Measurements from ENCODE around the gene ROCK2.

The ROCK2 gene

DNA sequence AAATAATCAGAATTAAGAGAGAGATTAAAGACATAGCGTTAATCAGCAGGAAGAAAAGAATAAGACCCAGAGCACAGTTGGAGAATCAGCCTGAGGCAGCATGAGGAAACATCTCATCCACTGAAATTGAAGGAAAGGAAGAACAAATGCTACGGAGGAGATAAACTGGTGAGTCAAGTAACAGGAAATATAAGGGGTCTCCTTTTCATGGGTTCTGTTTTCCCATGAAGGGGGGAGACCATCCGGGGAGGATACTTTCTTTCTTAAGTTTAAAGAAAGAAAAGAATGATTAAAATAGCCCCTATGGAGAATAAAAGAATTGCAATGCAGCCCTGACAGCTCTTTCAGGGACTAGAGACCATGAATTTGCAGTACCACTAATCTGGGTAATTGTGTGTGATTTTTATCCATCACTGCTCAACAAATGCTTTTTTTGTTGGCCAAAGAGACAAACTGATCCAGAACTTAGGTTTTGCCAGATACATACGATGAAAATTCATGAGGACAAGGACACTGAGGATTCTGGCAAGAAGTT lies 17.7 kb downstream of the ROCK2 start:
- no peak for DNase-seq (ENCODE audit: low spot score)
- Histone ChIP-seq H3K4me3 (no peak overlapping the region), H3K27ac (no peak overlapping the region)
- TF ChIP-seq, protein P1, sequence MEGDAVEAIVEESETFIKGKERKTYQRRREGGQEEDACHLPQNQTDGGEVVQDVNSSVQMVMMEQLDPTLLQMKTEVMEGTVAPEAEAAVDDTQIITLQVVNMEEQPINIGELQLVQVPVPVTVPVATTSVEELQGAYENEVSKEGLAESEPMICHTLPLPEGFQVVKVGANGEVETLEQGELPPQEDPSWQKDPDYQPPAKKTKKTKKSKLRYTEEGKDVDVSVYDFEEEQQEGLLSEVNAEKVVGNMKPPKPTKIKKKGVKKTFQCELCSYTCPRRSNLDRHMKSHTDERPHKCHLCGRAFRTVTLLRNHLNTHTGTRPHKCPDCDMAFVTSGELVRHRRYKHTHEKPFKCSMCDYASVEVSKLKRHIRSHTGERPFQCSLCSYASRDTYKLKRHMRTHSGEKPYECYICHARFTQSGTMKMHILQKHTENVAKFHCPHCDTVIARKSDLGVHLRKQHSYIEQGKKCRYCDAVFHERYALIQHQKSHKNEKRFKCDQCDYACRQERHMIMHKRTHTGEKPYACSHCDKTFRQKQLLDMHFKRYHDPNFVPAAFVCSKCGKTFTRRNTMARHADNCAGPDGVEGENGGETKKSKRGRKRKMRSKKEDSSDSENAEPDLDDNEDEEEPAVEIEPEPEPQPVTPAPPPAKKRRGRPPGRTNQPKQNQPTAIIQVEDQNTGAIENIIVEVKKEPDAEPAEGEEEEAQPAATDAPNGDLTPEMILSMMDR (IDR thresholded peaks at IDR 0.05): no peak

DNA sequence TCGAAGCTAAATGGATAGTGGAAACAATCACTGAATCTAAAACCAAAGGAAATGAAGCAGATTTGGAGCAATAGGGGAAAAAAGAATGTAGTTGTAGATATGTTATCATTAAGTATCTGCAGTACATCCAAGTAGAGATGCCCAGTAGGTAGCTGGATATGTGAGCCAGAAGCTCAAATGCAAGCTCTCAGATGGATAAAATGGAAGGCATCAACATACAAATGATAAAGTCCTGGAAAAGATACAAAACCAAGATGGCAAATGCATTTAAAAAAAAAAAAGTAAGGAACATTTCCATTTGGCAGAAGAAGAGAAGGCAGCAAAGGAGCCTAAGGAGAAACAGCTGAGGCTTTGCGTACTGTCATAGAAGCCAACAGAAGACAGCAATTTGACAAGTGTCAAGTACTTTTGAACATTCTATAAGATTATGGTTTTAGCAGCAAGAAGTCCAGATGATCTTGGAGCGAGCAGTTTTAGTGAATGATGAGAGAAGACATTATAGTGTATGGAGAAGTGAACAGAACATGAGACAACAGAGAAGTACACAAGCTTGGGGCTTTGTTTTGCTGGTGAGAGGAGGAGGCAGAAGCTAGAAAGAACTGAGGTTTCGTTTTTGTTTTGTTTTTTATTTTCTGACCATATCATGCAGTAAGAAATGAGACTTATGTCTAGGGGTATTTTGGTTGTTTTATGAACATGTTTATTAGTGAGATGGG lies 18.3 kb downstream of the ROCK2 start:
- DNase-seq (ENCODE audit: low spot score): no peak
- no peak overlapping the region for H3K27ac ChIP-seq
- TF ChIP-seq, protein P1 (IDR thresholded peaks at IDR 0.05): no peak
- no peak overlapping the region for H3K4me3 ChIP-seq

DNA sequence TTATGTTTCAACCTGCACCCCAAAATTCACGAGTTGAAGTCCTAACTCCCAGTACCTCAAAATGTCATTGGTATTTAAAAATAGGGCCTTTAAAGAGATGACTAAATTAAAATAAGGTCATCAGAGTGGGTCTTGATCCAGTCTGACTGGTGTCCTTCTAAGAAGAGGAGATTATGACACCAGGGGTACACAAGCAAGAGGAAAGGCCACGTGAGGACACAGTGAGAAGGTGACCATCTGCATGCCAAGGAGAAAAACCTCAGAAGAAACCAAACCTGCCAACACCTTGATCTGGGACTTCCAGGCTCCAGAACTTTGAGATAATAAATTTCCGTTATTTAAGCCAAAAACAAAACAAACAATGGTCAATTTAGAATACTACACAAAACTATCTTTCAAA lies 22.6 kb downstream of the ROCK2 start:
- TF ChIP-seq, protein P1 (IDR thresholded peaks at IDR 0.05): no peak
- Histone ChIP-seq H3K4me3 (no peak overlapping the region), H3K27ac (no peak overlapping the region)
- DNase-seq (ENCODE audit: low spot score): no peak

DNA sequence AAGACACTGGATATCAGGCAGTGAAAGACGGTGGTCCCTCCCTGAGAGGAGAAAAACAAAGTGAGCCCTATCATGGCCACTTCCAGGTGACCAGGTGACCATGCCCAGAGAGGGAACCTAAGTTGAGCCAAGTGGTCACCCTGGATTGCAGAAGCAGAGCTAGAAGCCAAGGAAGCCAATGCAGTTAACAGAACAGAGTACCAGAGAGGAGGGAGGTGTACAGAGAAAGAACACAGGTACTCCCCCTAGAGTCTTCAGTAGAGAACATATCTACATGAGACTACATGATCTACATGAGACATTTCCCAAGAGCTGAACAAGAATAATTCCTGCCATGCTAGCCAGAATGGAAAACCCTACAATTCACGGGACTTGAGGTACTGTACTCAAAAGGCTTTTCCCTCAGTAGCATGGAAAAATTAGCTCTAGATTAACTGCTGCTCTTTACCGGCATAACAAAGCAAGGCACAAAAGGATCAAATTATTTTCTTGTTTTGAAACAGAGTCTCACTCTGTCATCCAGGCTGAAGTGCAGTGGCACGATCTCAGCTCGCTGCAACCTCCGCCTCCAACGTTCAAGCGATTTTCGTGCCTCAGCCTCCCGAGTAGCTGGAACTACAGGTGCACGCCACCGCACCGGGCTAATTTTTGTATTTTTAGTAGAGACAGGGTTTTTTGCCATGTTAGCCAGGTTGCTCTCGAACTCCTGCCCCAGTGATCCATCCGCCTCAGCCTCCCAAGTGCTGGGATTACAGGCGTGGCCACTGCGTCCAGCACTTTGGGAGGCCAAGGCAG lies 23.5 kb downstream of the ROCK2 start:
- H3K27ac ChIP-seq: no peak overlapping the region
- TF ChIP-seq, protein P1 (IDR thresholded peaks at IDR 0.05): no peak
- H3K4me3 ChIP-seq: no peak overlapping the region
- DNase-seq (ENCODE audit: low spot score): no peak

DNA sequence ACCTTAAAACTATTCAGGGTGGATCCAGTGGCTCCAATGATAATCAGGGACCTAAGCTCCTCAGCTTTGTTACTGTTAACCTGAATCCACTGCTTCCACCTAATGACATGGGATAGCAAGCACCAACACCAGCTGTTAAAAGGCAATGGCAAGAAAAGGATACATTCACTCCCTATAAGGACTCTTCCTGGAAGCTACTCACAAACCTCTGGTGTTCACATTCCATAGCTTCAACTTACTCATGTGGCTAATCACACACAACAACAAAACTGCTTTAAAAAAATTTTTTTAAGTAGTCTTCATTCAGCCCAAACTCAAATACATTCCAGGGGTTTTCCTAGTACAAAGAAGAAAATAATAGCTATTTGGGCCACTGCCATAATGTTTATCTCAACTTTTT lies 24.5 kb downstream of the ROCK2 start:
- Histone ChIP-seq H3K27ac (no peak overlapping the region), H3K4me3 (no peak overlapping the region)
- TF ChIP-seq, protein P1 (IDR thresholded peaks at IDR 0.05): no peak
- no peak for DNase-seq (ENCODE audit: low spot score)

DNA sequence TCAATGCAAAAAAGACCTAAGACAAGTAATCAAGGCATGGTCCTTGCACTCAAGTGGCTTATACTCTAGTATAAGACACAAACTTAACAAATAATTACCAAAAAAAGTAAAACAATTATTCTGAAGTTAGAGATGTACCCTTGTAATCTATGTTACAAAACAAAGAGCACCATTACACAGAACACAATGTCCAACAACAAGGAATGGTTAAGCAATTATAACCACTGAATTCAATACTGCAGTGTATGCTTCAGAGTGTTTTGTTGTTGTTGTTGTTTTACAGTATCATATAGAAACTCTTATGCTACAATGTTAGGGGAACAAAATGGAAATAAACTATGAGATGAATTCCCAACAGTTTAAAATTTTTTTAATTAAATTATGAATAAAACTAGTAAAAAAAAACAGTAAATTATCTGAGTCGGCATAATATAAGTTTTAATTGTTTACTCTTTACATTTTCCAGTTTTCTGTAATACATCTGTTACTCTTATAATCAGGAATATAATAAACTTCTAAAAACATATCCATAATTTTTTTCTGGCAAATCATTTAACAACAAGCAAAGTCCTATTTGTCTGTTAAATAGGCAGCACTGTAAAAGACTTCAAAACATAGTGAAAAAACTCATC lies 29.2 kb downstream of the ROCK2 start:
- H3K27ac ChIP-seq: no peak overlapping the region
- no peak for DNase-seq (ENCODE audit: low spot score)
- no peak overlapping the region for H3K4me3 ChIP-seq
- TF ChIP-seq, protein P1 (IDR thresholded peaks at IDR 0.05): no peak

Data from coronary artery (tissue), 2 donors.